Choroid plexus epithelial cell (primary cell): ENCODE measurements around the gene NPR1.
"Not testable (repeated sequence)": the region's sequence is repeated elsewhere in the genome, so short reads cannot be mapped to it uniquely, and the experiment has no call there.

Experiments
- DNase-seq: peaks from one replicate; pipeline ENCODE4 v3.0.0-alpha.2; 2010; ENCODE audit warnings: low read depth
- H3K4me3 ChIP-seq: 2 replicates; pipeline ENCODE4 v1.5.1; 2011; ENCODE audit warnings: low read depth, mild to moderate bottlenecking, control low read depth, low read length, moderate library complexity
- CTCF ChIP-seq: conservative IDR thresholded peaks from 2 replicates; pipeline ENCODE4 v1.5.1; 2011; ENCODE audit warnings: low read depth, mild to moderate bottlenecking, control low read depth, inconsistent platforms, low read length, moderate library complexity

Gene NPR1

GRCh38 chr1:153659175-153659534 lies 19.3 kb upstream of the NPR1 start:
- TF ChIP-seq CTCF, result no peak
- peak overlapping the region; percentile 86 for H3K4me3 ChIP-seq
- DNase-seq, result no peak

- DNase-seq, result no peak
- no peak for TF ChIP-seq CTCF
- no peak overlapping the region for H3K4me3 ChIP-seq
Measured at GRCh38 chr1:153659656-153660055, 18.8 kb upstream of the NPR1 start.

GRCh38 chr1:153661111-153661708 lies 17.3 kb upstream of the NPR1 start:
- no peak overlapping the region for H3K4me3 ChIP-seq
- no peak for TF ChIP-seq CTCF
- peak; percentile 9 for DNase-seq

GRCh38 chr1:153662269-153662668 lies 16.2 kb upstream of the NPR1 start:
- H3K4me3 ChIP-seq, result no peak overlapping the region
- no peak for TF ChIP-seq CTCF
- no peak for DNase-seq

- peak; percentile 75 for DNase-seq
- H3K4me3 ChIP-seq, result no peak overlapping the region
- no peak for TF ChIP-seq CTCF
Measured at GRCh38 chr1:153663211-153663610, 15.3 kb upstream of the NPR1 start.

GRCh38 chr1:153667439-153667838 lies 11.0 kb upstream of the NPR1 start:
- no peak for DNase-seq

GRCh38 chr1:153668672-153669071 lies 9.8 kb upstream of the NPR1 start:
- not testable (repeated sequence) for H3K4me3 ChIP-seq, DNase-seq

More at GRCh38 chr1:153667439-153667838, 11.0 kb upstream of the NPR1 start:
- H3K4me3 ChIP-seq, result no peak overlapping the region
- no peak for TF ChIP-seq CTCF
